GM18526 (cell line): ENCODE measurements around the gene HEXIM1.

Experiments used
- POLR2A ChIP-seq: IDR thresholded peaks from 3 replicates; pipeline ENCODE4 v1.6.1; 2011; ENCODE audit not compliant: insufficient read length; ENCODE audit errors: extremely low read depth

Gene HEXIM1

GRCh38 chr17:45148183-45149036 lies at the start of gene HEXIM1:
Gene HEXIM1, plus strand, starts transcription at chr17:45148475. Its CDS starts 716 bp downstream, at chr17:45149191.
- TF ChIP-seq POLR2A: peak; percentile 100

- TF ChIP-seq POLR2A: no peak
Measured at GRCh38 chr17:45098869-45099616, 49.2 kb upstream of the HEXIM1 start.

GRCh38 chr17:45101546-45101882 lies 46.8 kb upstream of the HEXIM1 start:
- no peak for TF ChIP-seq POLR2A

DNA sequence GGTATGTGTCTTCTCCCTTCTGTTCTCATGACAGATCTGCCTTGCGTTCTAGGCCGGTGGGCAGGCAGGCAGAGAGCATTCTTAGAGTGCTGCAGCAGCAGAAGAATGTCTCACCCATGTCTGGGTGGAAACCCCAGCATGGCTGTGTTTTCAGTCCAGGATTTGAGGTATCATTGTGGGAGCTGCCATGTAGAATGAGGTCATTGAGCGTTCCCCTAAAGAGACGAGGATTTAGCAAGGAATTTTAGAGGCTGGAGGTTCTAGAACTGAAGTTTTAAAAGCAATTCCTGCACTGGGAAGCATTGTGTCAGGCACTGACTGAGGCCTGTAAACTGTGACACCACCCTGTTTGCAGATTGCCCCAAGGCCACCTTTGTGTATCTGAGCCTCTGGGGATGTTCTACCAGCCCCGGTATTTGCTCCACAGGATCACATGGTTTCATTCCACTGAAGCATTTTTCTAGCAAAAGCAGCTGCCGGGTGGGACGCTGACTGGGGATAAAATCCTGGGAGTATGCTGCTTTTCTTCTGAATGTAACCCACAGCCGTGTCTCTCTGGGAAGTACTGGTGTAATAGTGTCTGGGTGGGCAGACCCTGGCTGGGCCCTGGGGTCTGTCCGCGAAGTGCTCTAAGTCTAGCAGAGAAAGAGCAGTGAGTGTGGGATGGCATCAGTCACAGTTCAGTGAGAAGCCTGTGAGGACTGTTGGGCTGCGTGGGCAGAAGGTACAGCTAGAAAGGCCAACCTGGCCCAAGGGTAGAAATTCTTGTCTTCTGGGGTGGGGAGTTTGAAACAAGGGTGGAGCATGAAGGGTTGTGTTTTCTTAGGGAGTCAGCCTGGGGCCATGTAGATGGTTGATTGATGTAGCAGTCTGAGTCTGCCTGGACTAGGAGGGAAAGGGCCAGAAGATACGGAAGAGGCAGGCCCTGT lies 46.1 kb upstream of the HEXIM1 start:
- no peak for TF ChIP-seq POLR2A

DNA sequence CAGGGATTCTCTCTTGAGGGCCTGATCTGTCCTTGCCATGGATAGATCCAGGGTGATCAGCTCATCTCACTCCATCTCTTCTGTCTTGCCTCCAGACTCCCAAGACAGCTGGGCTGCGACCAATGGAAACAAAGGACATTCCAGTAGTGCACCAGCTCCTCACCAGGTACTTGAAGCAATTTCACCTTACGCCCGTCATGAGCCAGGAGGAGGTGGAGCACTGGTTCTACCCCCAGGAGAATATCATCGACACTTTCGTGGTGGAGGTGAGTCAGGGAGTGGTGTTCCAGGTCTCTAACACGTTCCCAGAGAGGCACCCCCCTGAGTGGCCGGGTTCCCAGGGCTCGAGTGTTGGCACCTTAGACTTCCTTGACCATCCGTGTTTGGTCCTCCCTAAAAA lies 45.4 kb upstream of the HEXIM1 start:
- TF ChIP-seq POLR2A: no peak

DNA sequence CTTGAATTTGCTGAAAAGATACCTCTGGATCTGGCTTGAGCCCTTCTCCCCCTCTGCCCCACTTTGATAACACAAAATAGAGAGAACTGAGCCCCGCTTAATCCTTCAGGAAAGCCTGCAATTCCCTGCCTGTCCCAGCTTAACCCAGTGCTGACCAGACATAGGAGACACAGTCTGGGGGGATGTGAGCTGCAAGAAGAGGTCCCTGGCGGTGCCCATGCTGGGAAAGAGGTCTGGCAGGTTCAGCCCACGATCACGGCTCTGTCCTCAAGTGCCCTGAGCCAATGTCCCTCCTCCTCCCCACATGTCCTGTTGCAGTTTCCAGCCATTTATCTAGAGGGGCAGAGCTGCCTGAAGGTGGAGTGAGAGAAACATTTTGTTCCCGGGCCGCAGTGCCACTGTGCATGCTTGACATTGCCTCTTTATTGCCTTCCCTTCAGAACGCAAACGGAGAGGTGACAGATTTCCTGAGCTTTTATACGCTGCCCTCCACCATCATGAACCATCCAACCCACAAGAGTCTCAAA lies 44.9 kb upstream of the HEXIM1 start:
- TF ChIP-seq POLR2A: no peak

- no peak for TF ChIP-seq POLR2A
Measured at GRCh38 chr17:45104029-45104428, 44.2 kb upstream of the HEXIM1 start.

- TF ChIP-seq POLR2A: no peak
Measured at GRCh38 chr17:45104497-45104896, 43.8 kb upstream of the HEXIM1 start.

- TF ChIP-seq POLR2A: no peak
Measured at GRCh38 chr17:45104907-45105624, 43.2 kb upstream of the HEXIM1 start.

GRCh38 chr17:45106096-45106495 lies 42.2 kb upstream of the HEXIM1 start:
- no peak for TF ChIP-seq POLR2A

- no peak for TF ChIP-seq POLR2A
Measured at GRCh38 chr17:45106582-45106981, 41.7 kb upstream of the HEXIM1 start.

- no peak for TF ChIP-seq POLR2A
Measured at GRCh38 chr17:45107293-45108010, 40.8 kb upstream of the HEXIM1 start.

- TF ChIP-seq POLR2A: no peak
Measured at GRCh38 chr17:45108051-45108450, 40.2 kb upstream of the HEXIM1 start.
